HEK293 (cell line): ENCODE measurements around the gene RBM20.

Source experiments
- CTCF ChIA-PET: fragments of 350-600 bp; formaldehyde crosslinking; extraction: SDS; loops from one replicate; lab custom pipeline; 2021; ENCODE audit warnings: antibody characterized with exemption; lab: Yijun Ruan, JAX
- POLR2A ChIA-PET: fragments of 300-600 bp; formaldehyde crosslinking; extraction: SDS; loops from one replicate; lab custom pipeline; 2020; ENCODE audit warnings: antibody characterized with exemption, inconsistent platforms; lab: Yijun Ruan, JAX
- H3K27ac ChIP-seq: fragments of 200-500 bp; sonication (Bioruptor generic); 2 replicates; pipeline ENCODE4 v1.5.1; 2014; ENCODE audit warnings: low read depth, low read length, control low read depth, inconsistent platforms; ENCODE audit errors: extremely low read depth
- H3K36me3 ChIP-seq, 2 experiments: fragments of 200-500 bp in 1 of 2; sonication (Bioruptor generic) in 1 of 2; 1 replicate in 1 of 2; 2 replicates in 1 of 2; pipeline ENCODE4 v1.5.1; 2014 to 2017; ENCODE audit warnings: inconsistent platforms in 2 of 2, low read length in 2 of 2; ENCODE audit not compliant: control insufficient read depth in 2 of 2, insufficient read depth in 1 of 2
- H3K4me1 ChIP-seq: fragments of 200-500 bp; sonication (Bioruptor generic); 2 replicates; pipeline ENCODE4 v1.5.1; 2014; ENCODE audit warnings: mild to moderate bottlenecking, low read length, inconsistent platforms; ENCODE audit not compliant: control insufficient read depth, insufficient read depth
- H3K4me3 ChIP-seq: 2 replicates; pipeline ENCODE4 v1.5.1; 2011; ENCODE audit warnings: low read depth, mild to moderate bottlenecking, control low read depth, low read length, moderate library complexity
- H3K9me3 ChIP-seq: fragments of 200-500 bp; sonication (Bioruptor generic); 2 replicates; pipeline ENCODE4 v1.5.1; 2014; ENCODE audit warnings: low read depth, low read length, inconsistent platforms; ENCODE audit not compliant: control insufficient read depth, insufficient read depth
- HOXA7 ChIP-seq: sonication (generic); formaldehyde crosslinking; IDR thresholded peaks from 2 replicates; pipeline ENCODE4 v1.8.1; 2022; ENCODE audit warnings: missing genetic modification reagents, borderline replicate concordance
- KLF10 ChIP-seq: fragments of 450-650 bp; IDR thresholded peaks from 2 replicates; pipeline ENCODE4 v1.5.1; 2018; ENCODE audit warnings: missing biosample characterization, mild to moderate bottlenecking, missing genetic modification characterization
- ZBTB20 ChIP-seq: fragments of 450-650 bp; formaldehyde crosslinking; IDR thresholded peaks from 2 replicates; pipeline ENCODE4 v1.5.1; 2016; ENCODE audit warnings: missing biosample characterization, missing genetic modification characterization
- ZBTB21 ChIP-seq: fragments of 450-650 bp; formaldehyde crosslinking; IDR thresholded peaks from 2 replicates; pipeline ENCODE4 v1.5.1; 2017; ENCODE audit warnings: missing biosample characterization, missing genetic modification characterization
- ZBTB8A ChIP-seq: fragments of 450-650 bp; formaldehyde crosslinking; IDR thresholded peaks from 2 replicates; pipeline ENCODE4 v1.5.1; 2016; ENCODE audit warnings: missing biosample characterization, missing genetic modification characterization
- ZEB2 ChIP-seq: fragments of 450-650 bp; formaldehyde crosslinking; IDR thresholded peaks from 2 replicates; pipeline ENCODE4 v1.5.1; 2016; ENCODE audit warnings: missing biosample characterization, missing genetic modification characterization
- ZFP69B ChIP-seq: fragments of 450-650 bp; formaldehyde crosslinking; IDR thresholded peaks from 2 replicates; pipeline ENCODE4 v1.5.1; 2016; ENCODE audit warnings: missing biosample characterization, missing genetic modification characterization
- ZNF302 ChIP-seq: fragments of 450-650 bp; formaldehyde crosslinking; IDR thresholded peaks from 2 replicates; pipeline ENCODE4 v1.5.1; 2016; ENCODE audit warnings: missing biosample characterization, missing genetic modification characterization, low read depth
- ZNF354C ChIP-seq: fragments of 450-650 bp; formaldehyde crosslinking; IDR thresholded peaks from 2 replicates; pipeline ENCODE4 v1.5.1; 2016; ENCODE audit warnings: missing biosample characterization, missing genetic modification characterization, low read depth, borderline replicate concordance
- ZNF416 ChIP-seq: fragments of 450-650 bp; formaldehyde crosslinking; IDR thresholded peaks from 2 replicates; pipeline ENCODE4 v1.5.1; 2016; ENCODE audit warnings: missing biosample characterization, missing genetic modification characterization
- ZNF530 ChIP-seq: fragments of 450-650 bp; formaldehyde crosslinking; IDR thresholded peaks from 2 replicates; pipeline ENCODE4 v1.5.1; 2016; ENCODE audit warnings: low read depth, missing biosample characterization, missing genetic modification characterization
- ZNF549 ChIP-seq: fragments of 450-650 bp; IDR thresholded peaks from 2 replicates; pipeline ENCODE4 v1.5.1; 2018; ENCODE audit warnings: missing biosample characterization, missing genetic modification characterization, mild to moderate bottlenecking, inconsistent platforms, moderate library complexity
- ZNF571 ChIP-seq: fragments of 450-650 bp; formaldehyde crosslinking; IDR thresholded peaks from 2 replicates; pipeline ENCODE4 v1.5.0; 2017; ENCODE audit warnings: missing biosample characterization, missing genetic modification characterization
- ZNF596 ChIP-seq: fragments of 450-650 bp; IDR thresholded peaks from 2 replicates; pipeline ENCODE4 v1.5.0; 2018; ENCODE audit warnings: missing biosample characterization, mild to moderate bottlenecking, missing genetic modification characterization, moderate library complexity
- ZNF600 ChIP-seq: fragments of 450-650 bp; formaldehyde crosslinking; IDR thresholded peaks from 2 replicates; pipeline ENCODE4 v1.5.1; 2016; ENCODE audit warnings: missing biosample characterization, missing genetic modification characterization
- ZNF629 ChIP-seq: fragments of 450-650 bp; formaldehyde crosslinking; IDR thresholded peaks from 2 replicates; pipeline ENCODE4 v1.5.1; 2017; ENCODE audit warnings: missing biosample characterization, missing genetic modification characterization
- ZNF658 ChIP-seq: fragments of 450-650 bp; formaldehyde crosslinking; IDR thresholded peaks from 2 replicates; pipeline ENCODE4; 2016; ENCODE audit warnings: missing biosample characterization, missing genetic modification characterization
- ZNF785 ChIP-seq: fragments of 450-650 bp; formaldehyde crosslinking; IDR thresholded peaks from 2 replicates; pipeline ENCODE4 v1.5.1; 2016; ENCODE audit warnings: missing biosample characterization, missing genetic modification characterization
- ZNF792 ChIP-seq: fragments of 450-650 bp; formaldehyde crosslinking; IDR thresholded peaks from 2 replicates; pipeline ENCODE4 v1.5.1; 2016; ENCODE audit warnings: missing biosample characterization, missing genetic modification characterization
- ZXDB ChIP-seq: fragments of 450-650 bp; formaldehyde crosslinking; IDR thresholded peaks from 2 replicates; pipeline ENCODE4 v1.5.1; 2016; ENCODE audit warnings: missing biosample characterization, missing genetic modification characterization
- TF ChIP-seq, protein P1 (sequence below): fragments of 450-650 bp; formaldehyde crosslinking; IDR thresholded peaks from 2 replicates; pipeline ENCODE4 v1.5.1; 2016; ENCODE audit warnings: missing biosample characterization, missing genetic modification characterization
- TF ChIP-seq, protein P2 (sequence below): fragments of 450-650 bp; formaldehyde crosslinking; IDR thresholded peaks from 2 replicates; pipeline ENCODE4 v1.5.1; 2016; ENCODE audit warnings: missing biosample characterization, missing genetic modification characterization
- TF ChIP-seq, protein P3 (sequence below): fragments of 450-650 bp; formaldehyde crosslinking; IDR thresholded peaks from 2 replicates; pipeline ENCODE4 v1.5.1; 2016; ENCODE audit warnings: missing biosample characterization, missing genetic modification characterization, borderline replicate concordance
- TF ChIP-seq, protein P4 (sequence below): fragments of 450-650 bp; formaldehyde crosslinking; IDR thresholded peaks from 2 replicates; pipeline ENCODE4 v1.5.1; 2016; ENCODE audit warnings: missing biosample characterization, missing genetic modification characterization
- TF ChIP-seq, protein P5 (sequence below): fragments of 450-650 bp; formaldehyde crosslinking; optimal IDR thresholded peaks from 2 replicates; pipeline ENCODE3; 2016; ENCODE audit warnings: missing biosample characterization, mild to moderate bottlenecking, missing genetic modification characterization
- TF ChIP-seq, protein P6 (sequence below): fragments of 450-650 bp; formaldehyde crosslinking; IDR thresholded peaks from 2 replicates; pipeline ENCODE4 v1.5.1; 2017; ENCODE audit warnings: missing biosample characterization, mild to moderate bottlenecking, missing genetic modification characterization, moderate library complexity
- TF ChIP-seq, protein P7 (sequence below): fragments of 450-650 bp; IDR thresholded peaks from 2 replicates; pipeline ENCODE4 v1.5.1; 2018; ENCODE audit warnings: missing biosample characterization, mild to moderate bottlenecking, missing genetic modification characterization

RBM20 gene

DNA sequence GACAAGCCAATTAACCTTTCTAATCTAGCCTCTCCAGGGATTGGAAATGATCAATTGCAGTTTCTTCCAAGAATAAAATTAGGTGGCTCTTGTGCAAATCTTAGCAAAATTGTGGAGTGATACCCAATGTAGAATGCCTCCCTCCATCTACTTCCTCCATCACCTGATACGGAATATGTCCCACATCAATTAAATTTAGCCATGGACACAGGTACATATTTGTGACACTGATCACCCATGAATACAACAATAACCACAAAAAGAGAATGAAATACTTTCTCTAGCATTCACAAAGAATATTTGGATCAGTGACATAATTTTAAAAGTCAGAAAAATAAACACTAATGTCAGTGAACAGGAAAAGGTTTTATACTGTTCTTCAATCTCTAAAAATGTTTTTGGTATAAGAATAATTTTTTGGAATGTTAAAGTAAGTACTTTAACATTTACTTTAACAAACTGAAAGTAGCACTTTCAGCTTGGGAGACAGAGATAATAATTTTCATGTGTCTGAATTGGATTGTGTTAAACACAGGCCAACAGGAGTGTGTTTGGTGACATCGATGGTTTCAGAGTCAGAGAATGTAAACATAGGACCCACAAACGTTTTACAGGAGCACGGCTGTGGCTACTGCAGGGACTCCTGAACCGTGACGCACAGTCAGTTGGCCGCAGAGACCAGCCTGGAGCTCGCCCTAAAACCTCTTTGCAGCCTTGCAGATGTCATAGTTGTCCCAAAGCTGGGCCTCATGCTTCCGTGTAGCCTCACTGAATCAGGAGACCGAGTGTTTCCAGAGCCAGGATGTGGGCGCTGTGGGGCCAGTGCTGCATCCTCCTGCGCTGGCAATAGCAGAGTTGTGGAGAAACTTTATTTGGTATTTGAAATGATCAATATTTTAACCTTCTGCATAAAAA lies 7.2 kb downstream of the RBM20 start:
- no peaks in the 10 kb centered on the region for H3K9me3 ChIP-seq
- peaks cover 53% of the 10 kb centered on the region for H3K4me1 ChIP-seq
- POLR2A ChIA-PET, result no interaction called here
- CTCF ChIA-PET, result interaction anchor here (0.7 to 1.2 kb wide), 3 partner anchors 21 to 53 kb away, joined by 3 to 6 read pairs (median 3); no protein-coding TSS in a partner anchor
- peak overlapping the region; percentile 45 for H3K27ac ChIP-seq
- H3K4me3 ChIP-seq, result no peak overlapping the region; the same call in 1 of the 2 replicates
- H3K36me3 ChIP-seq, result no peaks in the 10 kb centered on the region
- TF ChIP-seq ZNF571 (tag by site-specific recombination), result no peak
- TF ChIP-seq, protein P1, sequence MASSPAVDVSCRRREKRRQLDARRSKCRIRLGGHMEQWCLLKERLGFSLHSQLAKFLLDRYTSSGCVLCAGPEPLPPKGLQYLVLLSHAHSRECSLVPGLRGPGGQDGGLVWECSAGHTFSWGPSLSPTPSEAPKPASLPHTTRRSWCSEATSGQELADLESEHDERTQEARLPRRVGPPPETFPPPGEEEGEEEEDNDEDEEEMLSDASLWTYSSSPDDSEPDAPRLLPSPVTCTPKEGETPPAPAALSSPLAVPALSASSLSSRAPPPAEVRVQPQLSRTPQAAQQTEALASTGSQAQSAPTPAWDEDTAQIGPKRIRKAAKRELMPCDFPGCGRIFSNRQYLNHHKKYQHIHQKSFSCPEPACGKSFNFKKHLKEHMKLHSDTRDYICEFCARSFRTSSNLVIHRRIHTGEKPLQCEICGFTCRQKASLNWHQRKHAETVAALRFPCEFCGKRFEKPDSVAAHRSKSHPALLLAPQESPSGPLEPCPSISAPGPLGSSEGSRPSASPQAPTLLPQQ (tag by site-specific recombination), result peak; percentile 83
- TF ChIP-seq, protein P2, sequence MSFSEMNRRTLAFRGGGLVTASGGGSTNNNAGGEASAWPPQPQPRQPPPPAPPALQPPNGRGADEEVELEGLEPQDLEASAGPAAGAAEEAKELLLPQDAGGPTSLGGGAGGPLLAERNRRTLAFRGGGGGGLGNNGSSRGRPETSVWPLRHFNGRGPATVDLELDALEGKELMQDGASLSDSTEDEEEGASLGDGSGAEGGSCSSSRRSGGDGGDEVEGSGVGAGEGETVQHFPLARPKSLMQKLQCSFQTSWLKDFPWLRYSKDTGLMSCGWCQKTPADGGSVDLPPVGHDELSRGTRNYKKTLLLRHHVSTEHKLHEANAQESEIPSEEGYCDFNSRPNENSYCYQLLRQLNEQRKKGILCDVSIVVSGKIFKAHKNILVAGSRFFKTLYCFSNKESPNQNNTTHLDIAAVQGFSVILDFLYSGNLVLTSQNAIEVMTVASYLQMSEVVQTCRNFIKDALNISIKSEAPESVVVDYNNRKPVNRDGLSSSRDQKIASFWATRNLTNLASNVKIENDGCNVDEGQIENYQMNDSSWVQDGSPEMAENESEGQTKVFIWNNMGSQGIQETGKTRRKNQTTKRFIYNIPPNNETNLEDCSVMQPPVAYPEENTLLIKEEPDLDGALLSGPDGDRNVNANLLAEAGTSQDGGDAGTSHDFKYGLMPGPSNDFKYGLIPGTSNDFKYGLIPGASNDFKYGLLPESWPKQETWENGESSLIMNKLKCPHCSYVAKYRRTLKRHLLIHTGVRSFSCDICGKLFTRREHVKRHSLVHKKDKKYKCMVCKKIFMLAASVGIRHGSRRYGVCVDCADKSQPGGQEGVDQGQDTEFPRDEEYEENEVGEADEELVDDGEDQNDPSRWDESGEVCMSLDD (tag by site-specific recombination), result no peak
- TF ChIP-seq ZNF416, result no peak
- TF ChIP-seq ZNF658 (tag by site-specific recombination), result no peak
- TF ChIP-seq, protein P3, sequence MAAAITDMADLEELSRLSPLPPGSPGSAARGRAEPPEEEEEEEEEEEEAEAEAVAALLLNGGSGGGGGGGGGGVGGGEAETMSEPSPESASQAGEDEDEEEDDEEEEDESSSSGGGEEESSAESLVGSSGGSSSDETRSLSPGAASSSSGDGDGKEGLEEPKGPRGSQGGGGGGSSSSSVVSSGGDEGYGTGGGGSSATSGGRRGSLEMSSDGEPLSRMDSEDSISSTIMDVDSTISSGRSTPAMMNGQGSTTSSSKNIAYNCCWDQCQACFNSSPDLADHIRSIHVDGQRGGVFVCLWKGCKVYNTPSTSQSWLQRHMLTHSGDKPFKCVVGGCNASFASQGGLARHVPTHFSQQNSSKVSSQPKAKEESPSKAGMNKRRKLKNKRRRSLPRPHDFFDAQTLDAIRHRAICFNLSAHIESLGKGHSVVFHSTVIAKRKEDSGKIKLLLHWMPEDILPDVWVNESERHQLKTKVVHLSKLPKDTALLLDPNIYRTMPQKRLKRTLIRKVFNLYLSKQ (tag by site-specific recombination), result no peak
- 0 out of 2 replicates have a peak, but pooled peaks have one; percentile 19 for TF ChIP-seq ZEB2 (tag by site-specific recombination)
- no peak for TF ChIP-seq ZNF792
- TF ChIP-seq ZNF354C (tag by site-specific recombination), result no peak
- TF ChIP-seq ZNF549, result no peak
- no peak for TF ChIP-seq ZNF302
- no peak for TF ChIP-seq ZNF785 (tag by site-specific recombination)
- TF ChIP-seq, protein P4, sequence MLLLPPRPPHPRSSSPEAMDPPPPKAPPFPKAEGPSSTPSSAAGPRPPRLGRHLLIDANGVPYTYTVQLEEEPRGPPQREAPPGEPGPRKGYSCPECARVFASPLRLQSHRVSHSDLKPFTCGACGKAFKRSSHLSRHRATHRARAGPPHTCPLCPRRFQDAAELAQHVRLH (tag by site-specific recombination), result no peak
- TF ChIP-seq, protein P5, sequence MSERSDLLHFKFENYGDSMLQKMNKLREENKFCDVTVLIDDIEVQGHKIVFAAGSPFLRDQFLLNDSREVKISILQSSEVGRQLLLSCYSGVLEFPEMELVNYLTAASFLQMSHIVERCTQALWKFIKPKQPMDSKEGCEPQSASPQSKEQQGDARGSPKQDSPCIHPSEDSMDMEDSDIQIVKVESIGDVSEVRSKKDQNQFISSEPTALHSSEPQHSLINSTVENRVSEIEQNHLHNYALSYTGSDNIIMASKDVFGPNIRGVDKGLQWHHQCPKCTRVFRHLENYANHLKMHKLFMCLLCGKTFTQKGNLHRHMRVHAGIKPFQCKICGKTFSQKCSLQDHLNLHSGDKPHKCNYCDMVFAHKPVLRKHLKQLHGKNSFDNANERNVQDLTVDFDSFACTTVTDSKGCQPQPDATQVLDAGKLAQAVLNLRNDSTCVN (tag by site-specific recombination), result no peak
- peak; percentile 22; the same call in 1 of the 2 replicates for TF ChIP-seq ZXDB
- no peak for TF ChIP-seq KLF10 (tag by site-specific recombination)
- TF ChIP-seq ZFP69B, result peak; percentile 73
- TF ChIP-seq HOXA7 (CRISPR knock-in tag), result no peak
- no peak for TF ChIP-seq ZBTB20
- TF ChIP-seq ZNF629 (tag by site-specific recombination), result peak; percentile 85
- TF ChIP-seq ZNF596, result no peak
- TF ChIP-seq, protein P6, sequence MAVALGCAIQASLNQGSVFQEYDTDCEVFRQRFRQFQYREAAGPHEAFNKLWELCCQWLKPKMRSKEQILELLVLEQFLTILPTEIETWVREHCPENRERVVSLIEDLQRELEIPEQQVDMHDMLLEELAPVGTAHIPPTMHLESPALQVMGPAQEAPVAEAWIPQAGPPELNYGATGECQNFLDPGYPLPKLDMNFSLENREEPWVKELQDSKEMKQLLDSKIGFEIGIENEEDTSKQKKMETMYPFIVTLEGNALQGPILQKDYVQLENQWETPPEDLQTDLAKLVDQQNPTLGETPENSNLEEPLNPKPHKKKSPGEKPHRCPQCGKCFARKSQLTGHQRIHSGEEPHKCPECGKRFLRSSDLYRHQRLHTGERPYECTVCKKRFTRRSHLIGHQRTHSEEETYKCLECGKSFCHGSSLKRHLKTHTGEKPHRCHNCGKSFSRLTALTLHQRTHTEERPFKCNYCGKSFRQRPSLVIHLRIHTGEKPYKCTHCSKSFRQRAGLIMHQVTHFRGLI (tag by site-specific recombination), result peak; percentile 88
- TF ChIP-seq, protein P7, sequence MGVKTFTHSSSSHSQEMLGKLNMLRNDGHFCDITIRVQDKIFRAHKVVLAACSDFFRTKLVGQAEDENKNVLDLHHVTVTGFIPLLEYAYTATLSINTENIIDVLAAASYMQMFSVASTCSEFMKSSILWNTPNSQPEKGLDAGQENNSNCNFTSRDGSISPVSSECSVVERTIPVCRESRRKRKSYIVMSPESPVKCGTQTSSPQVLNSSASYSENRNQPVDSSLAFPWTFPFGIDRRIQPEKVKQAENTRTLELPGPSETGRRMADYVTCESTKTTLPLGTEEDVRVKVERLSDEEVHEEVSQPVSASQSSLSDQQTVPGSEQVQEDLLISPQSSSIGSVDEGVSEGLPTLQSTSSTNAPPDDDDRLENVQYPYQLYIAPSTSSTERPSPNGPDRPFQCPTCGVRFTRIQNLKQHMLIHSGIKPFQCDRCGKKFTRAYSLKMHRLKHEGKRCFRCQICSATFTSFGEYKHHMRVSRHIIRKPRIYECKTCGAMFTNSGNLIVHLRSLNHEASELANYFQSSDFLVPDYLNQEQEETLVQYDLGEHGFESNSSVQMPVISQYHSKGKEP, result peak; percentile 68; the same call in 1 of the 2 replicates
- peak; percentile 51; the same call in 1 of the 2 replicates for TF ChIP-seq ZBTB21 (tag by site-specific recombination)
- TF ChIP-seq ZBTB8A (tag by site-specific recombination), result peak; percentile 62; the same call in 1 of the 2 replicates
- TF ChIP-seq ZNF600, result peak; percentile 71
- TF ChIP-seq ZNF530 (tag by site-specific recombination), result no peak
